HepG2 (cell line): ENCODE data around the gene SYTL3. TPM values are rescaled to one million over a fixed set of nuclear protein-coding genes. Genes with fewer than 3 reads are reported as not detected.
A peak's percentile ranks its signal among the peaks of the same experiment; 100 is the strongest.

Experiments
- ARNT ChIP-seq: fragments of 450-650 bp; IDR thresholded peaks from 2 replicates; pipeline ENCODE4 v1.6.1; 2017
- CENPT ChIP-seq: sonication (generic); formaldehyde crosslinking; IDR thresholded peaks from 2 replicates; pipeline ENCODE4 v1.8.0; 2022; ENCODE audit warnings: low read depth, mild to moderate bottlenecking, moderate library complexity, missing genetic modification reagents
- GATAD1 ChIP-seq: IDR thresholded peaks from 2 replicates; pipeline ENCODE4 v1.6.1; 2016; ENCODE audit warnings: missing genetic modification reagents, missing compliant biosample characterization
- HES4 ChIP-seq: sonication (generic); formaldehyde crosslinking; IDR thresholded peaks from 2 replicates; pipeline ENCODE4 v1.9.0; 2021; ENCODE audit warnings: mild to moderate bottlenecking, missing genetic modification reagents, borderline replicate concordance
- HINFP ChIP-seq: sonication (generic); formaldehyde crosslinking; IDR thresholded peaks from 2 replicates; pipeline ENCODE4 v1.4.0; 2020; ENCODE audit warnings: low read depth, mild to moderate bottlenecking, missing genetic modification reagents
- HNRNPUL1 ChIP-seq: fragments of 200-400 bp; formaldehyde crosslinking; IDR thresholded peaks from 2 replicates; pipeline ENCODE4 v1.6.1; 2017; ENCODE audit warnings: low read depth, mild to moderate bottlenecking, low read length, moderate library complexity
- KDM5B ChIP-seq: sonication (generic); formaldehyde crosslinking; IDR thresholded peaks from 2 replicates; pipeline ENCODE4 v1.4.0; 2020; ENCODE audit warnings: missing genetic modification reagents, mild to moderate bottlenecking, borderline replicate concordance
- KLF11 ChIP-seq: IDR thresholded peaks from 2 replicates; pipeline ENCODE4 v1.6.1; 2016; ENCODE audit warnings: missing compliant biosample characterization
- KLF15 ChIP-seq: sonication (generic); formaldehyde crosslinking; IDR thresholded peaks from 2 replicates; pipeline ENCODE4 v1.8.1; 2023; ENCODE audit warnings: borderline replicate concordance, mild to moderate bottlenecking, inconsistent platforms, missing genetic modification reagents, mixed read lengths
- KLF9 ChIP-seq: IDR thresholded peaks from 2 replicates; pipeline ENCODE4 v1.6.1; 2016; ENCODE audit warnings: low read depth
- MTF1 ChIP-seq: sonication (generic); formaldehyde crosslinking; IDR thresholded peaks from 2 replicates; pipeline ENCODE4 v1.5.0; 2020; ENCODE audit warnings: missing genetic modification reagents
- NFIB ChIP-seq: sonication (generic); formaldehyde crosslinking; IDR thresholded peaks from 2 replicates; pipeline ENCODE4 v1.9.0; 2021; ENCODE audit warnings: missing genetic modification reagents, mild to moderate bottlenecking, borderline replicate concordance
- PPARG ChIP-seq: conservative IDR thresholded peaks from 2 replicates; pipeline ENCODE4 v1.6.1; 2016; ENCODE audit warnings: missing biosample characterization, missing genetic modification reagents
- SMAD3 ChIP-seq: sonication (generic); formaldehyde crosslinking; IDR thresholded peaks from 2 replicates; pipeline ENCODE4 v1.4.0; 2020; ENCODE audit warnings: missing genetic modification reagents
- THYN1 ChIP-seq: sonication (generic); formaldehyde crosslinking; IDR thresholded peaks from 2 replicates; pipeline ENCODE4 v1.8.1; 2023; ENCODE audit warnings: low read depth, mild to moderate bottlenecking, moderate library complexity, missing genetic modification reagents, borderline replicate concordance
- TMF1 ChIP-seq: sonication (generic); formaldehyde crosslinking; IDR thresholded peaks from 2 replicates; pipeline ENCODE4 v1.8.1; 2022; ENCODE audit warnings: low read depth, missing genetic modification reagents
- TOPORS ChIP-seq: sonication (generic); formaldehyde crosslinking; IDR thresholded peaks from 2 replicates; pipeline ENCODE4 v1.8.0; 2023; ENCODE audit warnings: mild to moderate bottlenecking, missing genetic modification reagents
- ZNF572 ChIP-seq: sonication (generic); formaldehyde crosslinking; IDR thresholded peaks from 2 replicates; pipeline ENCODE4 v1.5.1; 2020; ENCODE audit warnings: mild to moderate bottlenecking, missing genetic modification reagents
- ZNF670 ChIP-seq: sonication (generic); formaldehyde crosslinking; IDR thresholded peaks from 2 replicates; pipeline ENCODE4 v1.8.0; 2022; ENCODE audit warnings: mild to moderate bottlenecking, missing genetic modification reagents, borderline replicate concordance
- ZNF746 ChIP-seq: sonication (generic); formaldehyde crosslinking; IDR thresholded peaks from 2 replicates; pipeline ENCODE4 v1.8.0; 2022; ENCODE audit warnings: mild to moderate bottlenecking, missing genetic modification reagents
- ZNF761 ChIP-seq: sonication (generic); formaldehyde crosslinking; conservative IDR thresholded peaks from 2 replicates; pipeline ENCODE4 v1.4.0; 2020; ENCODE audit warnings: mild to moderate bottlenecking, missing genetic modification reagents
- ZNF850 ChIP-seq: sonication (generic); formaldehyde crosslinking; conservative IDR thresholded peaks from 2 replicates; pipeline ENCODE4 v1.9.0; 2021; ENCODE audit warnings: mild to moderate bottlenecking, missing genetic modification reagents
- ZSCAN25 ChIP-seq: sonication (generic); formaldehyde crosslinking; IDR thresholded peaks from 2 replicates; pipeline ENCODE4 v1.8.0; 2022; ENCODE audit warnings: mild to moderate bottlenecking, missing genetic modification reagents
- polyA plus RNA-seq, 8 experiments: library from polyadenylated mRNA; depleted of rRNA in 3 of 8; stranded (reverse) in 7 of 8; unstranded in 1 of 8; fragments of >200 nt; fragmentation: Illumina TruSeq in 4 of 8; extraction: Trizol in 4 of 8; gene quantifications; 2 replicates each; pipeline versions ENCODE4 v1.2.1 to v1.2.3, GENCODE V29; 2011 to 2016; ENCODE audit warnings: low read depth in 4 of 8, missing spikeins in 1 of 8, mixed read lengths in 1 of 8; ENCODE audit not compliant: insufficient read depth in 1 of 8
- total RNA-seq, 5 experiments: library from RNA; depleted of rRNA; stranded (reverse); fragments of >200 nt; fragmentation: Illumina TruSeq; extraction: Trizol; gene quantifications; 2 replicates each; pipeline ENCODE4 v1.2.3, GENCODE V29; 2016; ENCODE audit warnings: low read depth in 1 of 5
- TF ChIP-seq, protein P1 (sequence below): sonication (generic); formaldehyde crosslinking; IDR thresholded peaks from 2 replicates; pipeline ENCODE4 v1.4.0; 2020; ENCODE audit warnings: missing genetic modification reagents; ENCODE audit errors: not compliant biosample characterization

Gene SYTL3
- total and polyA plus RNA-seq, 2 of the 13 experiments (the other 11 are each of a cell fraction or from before 2014, with no cell fraction given), result 0.11 to 0.28 TPM

DNA sequence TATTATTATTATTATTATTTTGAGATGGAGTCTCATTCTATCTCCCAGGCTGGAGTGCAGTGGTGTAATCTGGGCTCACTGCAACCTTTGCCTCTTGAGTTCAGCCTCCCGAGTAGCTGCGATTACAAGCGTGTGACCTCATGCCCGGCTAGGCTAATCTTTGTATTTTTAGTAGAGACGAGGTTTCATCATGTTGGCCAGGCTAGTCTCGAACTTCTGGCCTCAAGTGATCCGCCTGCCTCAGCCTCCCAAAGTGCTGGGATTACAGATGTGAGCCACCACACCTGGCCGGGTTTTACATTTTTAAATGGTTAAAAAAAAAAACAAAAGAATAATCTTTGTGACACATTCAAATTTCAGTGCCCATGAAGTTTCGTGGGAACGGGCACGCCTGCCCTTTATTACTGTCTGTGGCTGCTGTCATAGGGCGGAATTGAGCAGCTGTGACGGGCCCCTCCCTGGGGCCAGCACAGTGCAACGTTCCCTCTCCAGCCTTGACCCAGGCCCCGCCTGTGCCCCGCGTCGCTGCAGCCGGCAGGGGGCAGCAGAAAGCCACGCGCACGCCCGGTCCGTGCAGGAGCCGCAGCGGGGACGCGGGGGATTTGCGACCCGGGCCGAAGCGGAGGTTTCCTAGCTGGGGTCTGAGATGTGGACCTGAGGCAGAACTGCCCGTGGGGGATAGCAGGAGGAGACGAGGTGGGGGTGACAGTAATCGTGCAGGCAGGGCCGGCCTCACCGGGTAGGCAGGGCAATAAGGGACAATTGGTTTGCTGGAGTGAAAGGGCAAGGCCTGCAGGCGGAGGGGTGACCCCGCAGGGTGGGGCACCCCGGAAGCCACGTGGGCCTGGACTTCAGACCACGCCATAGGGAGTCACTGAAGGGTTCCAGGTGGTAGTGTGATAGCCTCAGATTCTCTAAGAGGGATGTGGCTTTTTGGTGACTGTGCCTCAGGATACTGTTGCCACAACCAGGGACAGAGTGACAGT lies 54.3 kb downstream of the SYTL3 start (continued):
- no peak for TF ChIP-seq HES4 (CRISPR knock-in tag)
- TF ChIP-seq PPARG (CRISPR knock-in tag), result peak; percentile 58
- no peak for TF ChIP-seq ZNF670
- peak; percentile 93 for TF ChIP-seq HINFP
- peak; percentile 71; the same call in 1 of the 2 replicates for TF ChIP-seq ZSCAN25 (CRISPR knock-in tag)
- TF ChIP-seq ZNF572 (CRISPR knock-in tag), result peak; percentile 98
- peak; percentile 95 for TF ChIP-seq KDM5B (CRISPR knock-in tag)
- TF ChIP-seq GATAD1 (CRISPR knock-in tag), result peak; percentile 71; the same call in 1 of the 2 replicates
- no peak for TF ChIP-seq NFIB (CRISPR knock-in tag)
- TF ChIP-seq, protein P1, sequence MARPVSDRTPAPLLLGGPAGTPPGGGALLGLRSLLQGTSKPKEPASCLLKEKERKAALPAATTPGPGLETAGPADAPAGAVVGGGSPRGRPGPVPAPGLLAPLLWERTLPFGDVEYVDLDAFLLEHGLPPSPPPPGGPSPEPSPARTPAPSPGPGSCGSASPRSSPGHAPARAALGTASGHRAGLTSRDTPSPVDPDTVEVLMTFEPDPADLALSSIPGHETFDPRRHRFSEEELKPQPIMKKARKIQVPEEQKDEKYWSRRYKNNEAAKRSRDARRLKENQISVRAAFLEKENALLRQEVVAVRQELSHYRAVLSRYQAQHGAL (CRISPR knock-in tag), result peak; percentile 92
- no peak for TF ChIP-seq THYN1 (CRISPR knock-in tag)
- TF ChIP-seq HNRNPUL1, result no peak
- TF ChIP-seq KLF11 (CRISPR knock-in tag), result peak; percentile 71; the same call in 1 of the 2 replicates
- TF ChIP-seq KLF15 (CRISPR knock-in tag), result 0 out of 2 replicates have a peak, but pooled peaks have one; percentile 69
- TF ChIP-seq ARNT, result no peak
- peak; percentile 65; the same call in 1 of the 2 replicates for TF ChIP-seq SMAD3 (CRISPR knock-in tag)
- peak; percentile 59 for TF ChIP-seq TOPORS (CRISPR knock-in tag)
- TF ChIP-seq MTF1 (CRISPR knock-in tag), result 0 out of 2 replicates have a peak, but pooled peaks have one; percentile 52
- no peak for TF ChIP-seq TMF1 (CRISPR knock-in tag)
- no peak for TF ChIP-seq CENPT (CRISPR knock-in tag)
- no peak for TF ChIP-seq ZNF850
- peak; percentile 59; the same call in 1 of the 2 replicates for TF ChIP-seq KLF9
- peak; percentile 86; the same call in 1 of the 2 replicates for TF ChIP-seq ZNF761 (CRISPR knock-in tag)
- peak; percentile 84 for TF ChIP-seq ZNF746 (CRISPR knock-in tag)
